Airway epithelial cell (primary cell): ENCODE results near the gene ZNF773. TPM values are rescaled to one million over a fixed set of nuclear protein-coding genes. Genes with fewer than 3 reads are reported as not detected.

Experiments
- total RNA-seq: library from RNA; depleted of rRNA; stranded (reverse); fragments of >200 nt; gene quantifications from 2 replicates; pipeline ENCODE4 v1.2.3, GENCODE V29; 2015

ZNF773 gene
- 6.2 and 6.9 TPM in 2 replicates for total RNA-seq

DNA sequence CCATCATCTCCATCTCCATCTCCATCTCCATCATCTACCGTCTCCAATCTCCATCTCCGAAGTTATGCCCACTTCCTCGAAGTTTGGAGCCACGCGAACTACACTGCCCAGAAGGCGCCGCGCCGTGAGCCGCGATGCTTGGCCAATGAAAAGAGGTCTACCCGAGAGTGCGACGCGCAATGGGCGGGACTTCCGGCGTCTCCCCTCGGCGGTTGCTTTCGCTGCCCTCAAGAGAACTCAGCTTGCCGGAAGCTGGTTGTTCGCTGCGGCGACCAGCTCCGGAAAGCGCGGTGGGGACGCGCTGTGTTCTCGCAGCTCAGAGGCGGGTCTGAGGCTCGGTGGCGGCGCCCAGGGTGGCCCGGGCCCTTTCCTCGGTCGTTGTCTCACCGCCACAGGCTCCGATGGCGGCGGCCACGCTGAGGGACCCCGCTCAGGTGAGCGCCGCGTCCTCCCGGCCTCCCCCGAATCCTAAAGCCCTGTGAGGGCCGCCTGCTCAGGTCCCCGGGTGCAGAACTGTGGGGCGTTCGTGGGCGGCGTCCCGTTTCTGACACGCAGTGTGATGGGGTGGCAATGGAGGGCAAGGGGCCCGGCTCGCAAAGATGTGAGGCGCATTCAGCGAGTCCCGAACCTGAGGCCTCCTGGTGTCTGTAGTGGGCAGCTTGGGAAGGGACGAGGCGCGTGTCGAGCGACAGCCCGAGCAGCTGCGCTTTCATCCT, at the start of gene ZNF773:
TSS of gene ZNF773 (plus strand) at position 259 of the 716 bp plus-strand sequence. CDS start at position 402, 143 bp downstream.

DNA sequence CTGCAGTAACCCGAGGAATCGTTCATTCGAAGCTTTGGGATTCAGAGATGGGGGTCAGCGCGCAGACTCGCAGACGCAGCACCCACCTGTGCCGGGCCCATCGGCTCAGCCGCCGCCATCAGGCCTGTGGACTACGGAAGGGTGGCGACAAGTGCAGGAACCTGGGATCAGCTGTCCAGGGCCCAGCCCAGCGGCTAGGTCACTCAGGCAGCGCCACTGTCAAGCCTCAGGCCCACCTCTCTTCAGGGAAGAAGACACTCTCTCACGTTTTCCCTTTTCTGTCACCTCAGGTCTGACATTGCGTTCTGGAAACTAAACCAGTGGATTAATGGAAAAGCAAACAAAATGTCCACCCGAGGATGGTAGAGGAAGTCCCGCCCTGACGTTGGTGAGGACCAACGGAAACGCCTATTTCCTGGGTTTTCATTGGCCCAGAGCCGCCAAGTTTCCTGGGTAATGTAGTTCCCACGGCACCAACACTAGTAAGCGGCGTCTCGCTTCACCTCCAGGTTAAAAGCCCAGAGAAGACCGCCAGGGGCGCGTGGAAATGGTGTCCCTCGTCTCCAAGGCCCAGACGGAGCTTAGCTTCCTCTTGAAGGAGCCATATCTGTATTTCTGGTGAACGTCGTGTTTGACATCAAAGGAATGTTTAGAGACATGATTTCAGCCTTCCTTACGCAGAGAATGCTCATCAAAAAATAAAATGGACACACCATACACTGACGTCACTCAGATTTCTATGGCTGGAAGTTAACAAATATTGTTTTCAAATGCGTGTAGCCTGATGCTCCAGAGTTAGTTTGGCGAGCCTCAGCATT, 22.3 kb upstream of the ZNF773 start, which contains the start of gene ZNF772:
TSS of gene ZNF772 (minus strand) at position 376 of the 818 bp plus-strand sequence. CDS start at position 119, 257 bp downstream.

DNA sequence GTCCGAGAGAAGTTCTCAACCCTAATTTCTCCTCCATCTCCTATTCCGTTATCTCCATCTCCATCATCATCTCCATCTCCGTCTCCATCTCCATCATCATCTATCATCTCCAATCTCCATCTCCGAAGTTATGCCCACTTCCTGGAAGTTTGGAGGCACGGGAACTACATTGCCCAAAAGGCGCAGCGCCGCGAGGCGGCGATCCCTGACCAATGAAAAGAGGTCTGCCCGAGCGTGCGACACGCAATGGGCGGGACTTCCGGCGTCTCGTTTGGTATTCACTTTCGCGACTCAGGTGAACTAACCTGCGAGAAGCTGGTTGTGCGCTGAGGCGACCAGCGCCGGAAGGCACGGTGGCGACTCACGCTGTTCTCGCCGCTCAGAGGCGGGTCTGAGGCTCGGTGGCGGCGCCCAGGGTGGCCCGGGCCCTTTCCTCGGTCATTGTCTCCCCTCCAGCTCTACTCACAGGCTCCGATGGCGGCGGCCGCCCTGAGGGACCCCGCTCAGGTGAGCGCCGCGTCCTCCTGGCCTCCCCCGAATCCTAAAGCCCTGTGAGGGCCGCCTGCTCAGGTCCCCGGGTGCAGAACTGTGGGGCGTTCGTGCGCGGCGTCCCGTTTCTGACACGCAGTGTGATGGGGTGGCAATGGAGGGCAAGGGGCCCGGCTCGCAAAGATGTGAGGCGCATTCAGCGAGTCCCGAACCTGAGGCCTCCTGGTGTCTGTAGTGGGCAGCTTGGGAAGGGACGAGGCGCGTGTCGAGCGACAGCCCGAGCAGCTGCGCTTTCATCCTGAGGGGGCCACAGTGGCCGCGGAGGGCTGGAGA, 12.1 kb upstream of the ZNF773 start, which contains the start of gene ZNF419:
TSS of gene ZNF419 (plus strand) at position 274 of the 822 bp plus-strand sequence. CDS start at position 475, 201 bp downstream.

DNA sequence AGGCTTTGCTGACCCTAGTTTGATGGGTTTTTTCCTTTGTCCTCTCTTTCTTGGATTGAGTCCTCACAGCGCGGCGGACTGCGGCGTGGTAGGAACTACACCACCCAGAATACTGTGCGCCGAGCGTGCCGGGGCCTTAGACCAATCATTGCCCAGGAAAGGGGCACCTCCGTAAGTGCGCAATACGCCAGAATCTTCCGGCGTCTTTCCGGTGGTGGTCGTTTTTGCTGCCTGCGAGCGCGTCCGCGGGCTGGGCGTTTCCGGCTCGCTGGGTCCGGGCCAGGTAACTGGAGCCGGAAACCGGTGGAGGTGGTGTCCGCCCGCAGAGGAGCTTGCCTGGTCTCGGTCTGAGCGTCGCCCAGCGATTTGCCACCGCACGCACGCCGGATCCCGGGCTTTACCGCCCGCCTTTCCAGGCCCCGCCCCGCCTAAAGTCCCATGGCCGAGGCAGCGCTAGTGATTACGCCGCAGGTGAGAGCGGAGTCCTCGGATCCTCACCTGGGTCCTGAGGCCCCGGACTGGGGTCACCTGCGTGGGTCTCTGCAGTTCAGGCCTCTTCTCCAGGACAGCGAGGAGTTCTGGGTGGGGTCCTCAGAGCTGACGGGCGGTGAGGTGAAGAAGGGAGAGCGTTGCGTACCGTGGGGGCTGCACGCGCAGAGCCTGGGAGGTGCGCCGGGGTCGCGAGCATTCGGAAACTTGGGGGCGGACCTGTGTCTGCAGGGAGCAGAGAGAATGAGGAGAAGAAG, 27.6 kb downstream of the ZNF773 start, which contains the start of gene ZNF549:
TSS of gene ZNF549 (plus strand) at position 221 of the 746 bp plus-strand sequence. CDS start at position 439, 218 bp downstream.

Other genes with a start within 250 kb of the ZNF773 start
- gene ZNF460, start 219.5 kb upstream of the ZNF773 start, total RNA-seq, result 27.7 and 28.8 TPM in 2 replicates
- gene ZNF543, start 179.5 kb upstream of the ZNF773 start, total RNA-seq, result 4.5 and 6.1 TPM in 2 replicates
- 3.7 and 5.2 TPM in 2 replicates for gene ZNF304, start 148.7 kb upstream of the ZNF773 start, total RNA-seq
- gene TRAPPC2B, start 136.4 kb upstream of the ZNF773 start, total RNA-seq, result 26.1 and 29.0 TPM in 2 replicates
- gene ZNF547, start 136.4 kb upstream of the ZNF773 start, total RNA-seq, result 0.56 and 2.6 TPM in 2 replicates
- gene ZNF548, start 110.1 kb upstream of the ZNF773 start, total RNA-seq, result 7.9 and 12.2 TPM in 2 replicates
- gene ZNF17, start 88.8 kb upstream of the ZNF773 start, total RNA-seq, result 2.6 and 2.8 TPM in 2 replicates
- gene ZNF749, start 64.6 kb upstream of the ZNF773 start, total RNA-seq, result 10.6 and 17.5 TPM in 2 replicates
- gene VN1R1, start 42.8 kb upstream of the ZNF773 start, total RNA-seq, result 0.28 and 0.33 TPM in 2 replicates
- gene ZNF772, start 22.4 kb upstream of the ZNF773 start, total RNA-seq, result 6.4 and 11.4 TPM in 2 replicates
- gene ZNF419, start 12.2 kb upstream of the ZNF773 start, total RNA-seq, result 5.9 and 7.2 TPM in 2 replicates
- gene ZNF549, start 27.4 kb downstream of the ZNF773 start, total RNA-seq, result 2.9 and 3.9 TPM in 2 replicates
- 4.7 TPM in 2 replicates for gene ZNF550, start 59.9 kb downstream of the ZNF773 start, total RNA-seq
- 4.8 and 5.1 TPM in 2 replicates for gene ZNF416, start 79.0 kb downstream of the ZNF773 start, total RNA-seq
- 3.3 and 3.9 TPM in 2 replicates for gene ZIK1, start 84.2 kb downstream of the ZNF773 start, total RNA-seq
- 3.9 and 4.8 TPM in 2 replicates for gene ZNF530, start 99.9 kb downstream of the ZNF773 start, total RNA-seq
- gene ZNF134, start 114.3 kb downstream of the ZNF773 start, total RNA-seq, result 14.6 and 32.0 TPM in 2 replicates
- gene ZNF211, start 133.2 kb downstream of the ZNF773 start, total RNA-seq, result 8.5 and 9.7 TPM in 2 replicates
- not detected in 2 replicates for gene ZSCAN4, start 169.0 kb downstream of the ZNF773 start, total RNA-seq
- 3.3 and 7.1 TPM in 2 replicates for gene ZNF551, start 182.0 kb downstream of the ZNF773 start, total RNA-seq
- gene ZNF154, start 209.3 kb downstream of the ZNF773 start, total RNA-seq, result 0.28 and 0.85 TPM in 2 replicates
- 1.8 and 2.8 TPM in 2 replicates for gene ZNF671, start 227.7 kb downstream of the ZNF773 start, total RNA-seq
- 3.1 and 5.6 TPM in 2 replicates for gene ZNF776, start 246.9 kb downstream of the ZNF773 start, total RNA-seq